Progenitor cell of endocrine pancreas (in vitro differentiated cells): ENCODE measurements around the gene B4GALT5. TPM values are rescaled to one million over a fixed set of nuclear protein-coding genes. Genes with fewer than 3 reads are reported as not detected.

Experiments
- DNase-seq: peaks from one replicate; pipeline ENCODE4 v3.0.0; 2021; ENCODE audit warnings: low spot score; ENCODE audit not compliant: unreplicated experiment
- H3K27ac Mint-ChIP-seq: 2 replicates; pipeline ENCODE4 v1.8.0; 2021; ENCODE audit warnings: mild to moderate bottlenecking, moderate library complexity, mixed read lengths
- H3K27me3 Mint-ChIP-seq: 2 replicates; pipeline ENCODE4 v1.8.0; 2021; ENCODE audit warnings: mixed read lengths
- H3K36me3 Mint-ChIP-seq: 2 replicates; pipeline ENCODE4 v1.8.0; 2022; ENCODE audit warnings: mixed read lengths; ENCODE audit not compliant: insufficient read depth
- H3K4me1 Mint-ChIP-seq: 2 replicates; pipeline ENCODE4 v1.8.0; 2021; ENCODE audit warnings: low read depth, mixed read lengths
- H3K4me3 Mint-ChIP-seq: 2 replicates; pipeline ENCODE4 v1.8.0; 2021; ENCODE audit warnings: low read depth, mild to moderate bottlenecking, moderate library complexity, mixed read lengths
- H3K9me3 Mint-ChIP-seq: 2 replicates; pipeline ENCODE4 v1.8.0; 2021; ENCODE audit warnings: low read depth, mixed read lengths
- CTCF ChIP-seq: fragments of 200-600 bp; sonication (generic); IDR thresholded peaks from one replicate; pipeline ENCODE4 v1.5.0; 2021; ENCODE audit warnings: antibody characterized with exemption, mild to moderate bottlenecking; ENCODE audit not compliant: unreplicated experiment
- total RNA-seq: library from RNA; stranded (reverse); gene quantifications from 2 replicates; pipeline ENCODE4 v1.2.1, GENCODE V29; 2021

Gene B4GALT5
- total RNA-seq, 1 donor from 2014 or later, result 58.6 TPM

DNA sequence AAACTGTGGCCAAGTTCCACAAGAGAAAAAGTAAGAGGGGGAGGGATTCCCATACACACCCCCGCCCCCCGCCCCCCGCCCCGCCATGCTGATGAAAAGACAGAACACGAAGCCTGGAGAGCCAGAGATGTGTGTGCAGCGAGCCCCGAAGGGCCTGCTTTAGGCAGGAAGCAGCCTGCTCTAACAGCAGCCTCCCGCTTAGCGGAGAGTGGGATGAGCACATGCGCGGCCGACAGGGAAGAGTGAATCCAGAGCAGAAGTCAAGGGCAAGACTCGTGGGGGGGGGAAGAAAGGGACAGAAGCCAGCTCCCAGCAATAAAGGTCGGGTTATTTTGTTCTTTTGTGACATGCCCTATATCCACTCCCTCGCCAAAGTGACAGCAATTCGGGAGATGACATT, 78.5 kb downstream of the B4GALT5 start:
- no peak for TF ChIP-seq CTCF
- no peak overlapping the region for H3K4me3 Mint-ChIP-seq
- H3K36me3 Mint-ChIP-seq, result peaks cover 18% of the 10 kb centered on the region
- no peaks in the 10 kb centered on the region for H3K9me3 Mint-ChIP-seq
- no peaks in the 10 kb centered on the region for H3K27me3 Mint-ChIP-seq
- no peaks in the 10 kb centered on the region for H3K4me1 Mint-ChIP-seq
- no peak for DNase-seq
- H3K27ac Mint-ChIP-seq, result no peak overlapping the region

GRCh38 chr20:49634116-49634515, 79.6 kb downstream of the B4GALT5 start:
- TF ChIP-seq CTCF, result no peak
- Mint-ChIP-seq H3K4me1 (no peaks in the 10 kb centered on the region), H3K27me3 (no peaks in the 10 kb centered on the region), H3K36me3 (peaks cover 15% of the 10 kb centered on the region), H3K27ac (no peak overlapping the region), H3K4me3 (no peak overlapping the region), H3K9me3 (peaks cover 4% of the 10 kb centered on the region)
- no peak for DNase-seq

DNA sequence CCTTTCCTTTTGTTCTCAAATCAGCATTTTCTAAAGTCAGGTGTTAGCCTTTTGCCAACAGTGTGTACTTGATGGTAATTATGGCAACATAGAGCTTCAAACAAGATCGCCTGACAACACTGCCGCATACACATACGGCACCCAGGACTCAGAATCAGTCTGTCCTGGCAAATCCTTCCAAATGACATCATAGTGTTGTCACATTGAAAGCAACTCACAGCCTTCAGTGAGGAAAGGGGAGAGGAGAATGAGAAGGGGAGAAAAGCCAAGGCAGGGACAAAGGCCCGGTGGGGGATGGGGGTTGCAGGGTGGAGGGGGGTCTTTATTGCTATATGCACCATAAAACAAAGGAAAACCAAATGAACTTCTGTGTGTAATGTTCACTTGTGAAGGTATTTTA, 80.0 kb downstream of the B4GALT5 start:
- Mint-ChIP-seq H3K4me1 (no peaks in the 10 kb centered on the region), H3K36me3 (peaks cover 15% of the 10 kb centered on the region), H3K27ac (no peak overlapping the region), H3K4me3 (no peak overlapping the region), H3K9me3 (peaks cover 4% of the 10 kb centered on the region), H3K27me3 (no peaks in the 10 kb centered on the region)
- no peak for TF ChIP-seq CTCF
- DNase-seq, result no peak

GRCh38 chr20:49633023-49633422, 80.7 kb downstream of the B4GALT5 start:
- H3K4me3 Mint-ChIP-seq, result no peak overlapping the region
- H3K4me1 Mint-ChIP-seq, result no peaks in the 10 kb centered on the region
- TF ChIP-seq CTCF, result no peak
- no peaks in the 10 kb centered on the region for H3K27me3 Mint-ChIP-seq
- peaks cover 15% of the 10 kb centered on the region for H3K36me3 Mint-ChIP-seq
- no peak overlapping the region for H3K27ac Mint-ChIP-seq
- H3K9me3 Mint-ChIP-seq, result peaks cover 4% of the 10 kb centered on the region
- DNase-seq, result no peak

- H3K4me1 Mint-ChIP-seq, result peaks cover 3% of the 10 kb centered on the region
- H3K27me3 Mint-ChIP-seq, result no peaks in the 10 kb centered on the region
- TF ChIP-seq CTCF, result no peak
- peaks cover 4% of the 10 kb centered on the region for H3K9me3 Mint-ChIP-seq
- peaks cover 14% of the 10 kb centered on the region for H3K36me3 Mint-ChIP-seq
- DNase-seq, result no peak
- H3K4me3 Mint-ChIP-seq, result no peak overlapping the region
- H3K27ac Mint-ChIP-seq, result peak overlapping the region; percentile 12
Observed at GRCh38 chr20:49631856-49632418, 81.7 kb downstream of the B4GALT5 start.
